HCT116 (cell line): Measurements from ENCODE around the gene ZNF552. TPM values are rescaled to one million over a fixed set of nuclear protein-coding genes. Genes with fewer than 3 reads are reported as not detected.
"Not testable (repeated sequence)": the region's sequence is repeated elsewhere in the genome, so short reads cannot be mapped to it uniquely, and the experiment has no call there.

Experiments used
- ATAC-seq: fragments of 200-7000 bp; cut with Tn5 transposase; 2 replicates; pipeline ENCODE4 v1.9.1; 2020; ENCODE audit warnings: mild to moderate bottlenecking, moderate library complexity
- BruUV-seq: library from RNA; stranded (reverse); fragments of 400-500 nt; replicated peaks from 2 replicates; lab custom pipeline; 2021; lab: Mats Ljungman, UMichigan
- CTCF ChIA-PET: fragments of 300-600 bp; sonication (Branson Sonifier 250); formaldehyde crosslinking; loops from one replicate; lab custom pipeline; 2021; ENCODE audit warnings: antibody characterized with exemption; lab: Charles Lee
- POLR2A ChIA-PET: fragments of 300-600, 350-600 bp; sonication (Branson Sonifier 250); formaldehyde crosslinking; loops from one replicate; lab custom pipeline; 2021; ENCODE audit warnings: antibody characterized with exemption; lab: Charles Lee
- RAD21 ChIA-PET, 2 experiments: fragments of 300-600 bp; sonication (Branson Sonifier 250); formaldehyde crosslinking; loops; one replicate each; lab custom pipeline; 2023; ENCODE audit warnings: low total read pairs in 2 of 2; ENCODE audit not compliant: uncharacterized antibody in 2 of 2, unreplicated experiment in 2 of 2, low non-redundant PET in 1 of 2; lab: Charles Lee
- DNase-seq: peaks from one replicate; pipeline ENCODE4 v3.0.0-alpha.2; 2010; ENCODE audit warnings: low read depth, low spot score
- H2AFZ ChIP-seq: fragments of 200-600 bp; shearing (Covaris generic), sonication (generic); 2 replicates; pipeline ENCODE4 v1.6.1; 2017; ENCODE audit warnings: low read depth, mixed run types, mixed read lengths, antibody characterized with exemption, low read length; ENCODE audit not compliant: poor library complexity, severe bottlenecking
- H3K27ac ChIP-seq: 2 replicates; pipeline ENCODE4 v1.5.1; 2012; ENCODE audit warnings: low read depth, low read length
- H3K27me3 ChIP-seq: fragments of 200-600 bp; sonication (generic); 2 replicates; pipeline ENCODE4 v1.6.1; 2016; ENCODE audit warnings: mixed run types, low read length, mixed read lengths; ENCODE audit not compliant: insufficient read depth
- H3K36me3 ChIP-seq, 2 experiments: fragments of 200-500 bp in 1 of 2; fragments of 200-600 bp in 1 of 2; sonication (Bioruptor generic) in 1 of 2; sonication (generic) in 1 of 2; 2 replicates each; pipeline versions ENCODE4 v1.5.1 to v1.6.1; 2014 to 2016; ENCODE audit warnings: low read length in 2 of 2, inconsistent platforms in 1 of 2, mixed read lengths in 1 of 2, mixed run types in 1 of 2; ENCODE audit not compliant: insufficient read depth in 2 of 2, control insufficient read depth in 1 of 2
- H3K4me1 ChIP-seq, 2 experiments: fragments of 200-600 bp in 1 of 2; sonication (generic) in 1 of 2; 2 replicates each; pipeline versions ENCODE4 v1.5.1 to v1.6.1; 2012 to 2017; ENCODE audit warnings: low read length in 2 of 2, inconsistent platforms in 1 of 2, mild to moderate bottlenecking in 1 of 2, mixed read lengths in 1 of 2, mixed run types in 1 of 2, moderate library complexity in 1 of 2; ENCODE audit not compliant: insufficient read depth in 2 of 2, control insufficient read depth in 1 of 2
- H3K4me2 ChIP-seq: fragments of 200-600 bp; sonication (generic); 2 replicates; pipeline ENCODE4 v1.6.1; 2017; ENCODE audit warnings: mixed run types, low read length, mixed read lengths
- H3K4me3 ChIP-seq, 2 experiments: fragments of 200-600 bp in 1 of 2; sonication (generic) in 1 of 2; replicated peaks in 1 of 2; 2 replicates each; pipeline ENCODE4 v1.5.1; 2011 to 2016; ENCODE audit warnings: low read length in 2 of 2, control low read depth in 1 of 2, low read depth in 1 of 2, mild to moderate bottlenecking in 1 of 2, mixed read lengths in 1 of 2, mixed run types in 1 of 2
- H3K79me2 ChIP-seq: fragments of 200-600 bp; sonication (generic); 2 replicates; pipeline ENCODE4 v1.6.1; 2017; ENCODE audit warnings: mild to moderate bottlenecking, mixed run types, low read length, moderate library complexity, mixed read lengths; ENCODE audit not compliant: insufficient read depth
- H3K9ac ChIP-seq: fragments of 200-600 bp; sonication (generic); 2 replicates; pipeline ENCODE4 v1.6.1; 2016; ENCODE audit warnings: low read length, mixed read lengths
- H3K9me2 ChIP-seq: fragments of 200-600 bp; sonication (generic), shearing (Covaris generic); 2 replicates; pipeline ENCODE4 v1.6.1; 2017; ENCODE audit warnings: mixed run types, mild to moderate bottlenecking, moderate library complexity; ENCODE audit not compliant: insufficient read depth
- H3K9me3 ChIP-seq, 2 experiments: fragments of 200-500 bp in 1 of 2; fragments of 200-600 bp in 1 of 2; sonication (Bioruptor generic) in 1 of 2; sonication (generic) in 1 of 2; 2 replicates each; pipeline ENCODE4 v1.6.1; 2014 to 2017; ENCODE audit warnings: low read length in 2 of 2, mixed read lengths in 2 of 2, inconsistent platforms in 1 of 2, low read depth in 1 of 2, mild to moderate bottlenecking in 1 of 2, mixed run types in 1 of 2, moderate library complexity in 1 of 2; ENCODE audit not compliant: control insufficient read depth in 1 of 2, insufficient read depth in 1 of 2
- H4K20me1 ChIP-seq: fragments of 200-600 bp; sonication (generic), shearing (Covaris generic); 2 replicates; pipeline ENCODE4 v1.6.1; 2017; ENCODE audit warnings: mixed run types, mild to moderate bottlenecking, moderate library complexity; ENCODE audit not compliant: insufficient read depth
- FOSL1 ChIP-seq: IDR thresholded peaks from 2 replicates; pipeline ENCODE4 v1.6.1; 2012; ENCODE audit warnings: low read depth
- JUND ChIP-seq: IDR thresholded peaks from 2 replicates; pipeline ENCODE4 v1.6.1; 2012
- REST ChIP-seq: IDR thresholded peaks from 2 replicates; pipeline ENCODE4 v1.6.1; 2012; ENCODE audit warnings: low read depth
- ZFX ChIP-seq: fragments of 450-650 bp; IDR thresholded peaks from 2 replicates; pipeline ENCODE4 v1.6.1; 2017
- ZNF274 ChIP-seq: fragments of 200-500 bp; sonication (Bioruptor generic); IDR thresholded peaks from 2 replicates; pipeline ENCODE4 v1.6.1; 2014; ENCODE audit warnings: mild to moderate bottlenecking, low read depth, low read length, inconsistent platforms
- intact Hi-C: fragments of 100-400 bp; cut with micrococcal nuclease; formaldehyde crosslinking; loops from 2 replicates; pipeline ENCODE4 v1.10.0; 2022
- total RNA-seq: library from RNA; stranded (reverse); gene quantifications from one replicate; pipeline ENCODE4 v1.2.1, GENCODE V29; 2021; ENCODE audit not compliant: unreplicated experiment

The ZNF552 gene
- total RNA-seq, 1 experiment from 2014 or later, result 7.1 TPM

GRCh38 chr19:57800696-57801095 is 14.0 kb downstream of the ZNF552 start (continued):
- TF ChIP-seq REST, result no peak
- TF ChIP-seq ZNF274, result no peak
- no peak for TF ChIP-seq ZFX
- TF ChIP-seq, all 23 proteins: peak for 0

DNA sequence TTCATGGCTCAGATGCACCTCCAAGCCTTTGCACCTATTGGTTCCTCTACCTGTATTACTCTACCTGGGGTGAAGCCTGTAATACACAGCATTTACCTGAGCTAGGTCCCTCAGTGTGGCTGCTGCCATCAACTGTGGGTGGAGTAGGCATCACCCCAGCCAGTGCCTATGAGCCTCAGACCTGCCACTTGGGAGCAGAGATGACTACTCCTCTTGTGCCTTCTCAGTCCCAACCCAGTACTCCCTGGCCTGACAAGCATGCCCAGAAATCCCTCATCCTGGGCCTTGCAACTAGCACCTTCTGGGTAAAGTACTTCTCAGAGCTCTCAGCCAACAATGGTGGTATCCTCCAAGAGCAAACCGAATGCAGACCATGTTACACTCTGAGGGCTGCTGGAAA is 18.1 kb downstream of the ZNF552 start:
- H3K27me3 ChIP-seq, H2AFZ ChIP-seq, H4K20me1 ChIP-seq, H3K27ac ChIP-seq, H3K36me3 ChIP-seq, H3K4me1 ChIP-seq, H3K9me3 ChIP-seq, BruUV-seq, RAD21 ChIA-PET, DNase-seq, H3K4me3 ChIP-seq, CTCF ChIA-PET, intact Hi-C loops, ATAC-seq, H3K9me2 ChIP-seq, H3K9ac ChIP-seq, H3K4me2 ChIP-seq, POLR2A ChIA-PET, H3K79me2 ChIP-seq: not testable (repeated sequence)

DNA sequence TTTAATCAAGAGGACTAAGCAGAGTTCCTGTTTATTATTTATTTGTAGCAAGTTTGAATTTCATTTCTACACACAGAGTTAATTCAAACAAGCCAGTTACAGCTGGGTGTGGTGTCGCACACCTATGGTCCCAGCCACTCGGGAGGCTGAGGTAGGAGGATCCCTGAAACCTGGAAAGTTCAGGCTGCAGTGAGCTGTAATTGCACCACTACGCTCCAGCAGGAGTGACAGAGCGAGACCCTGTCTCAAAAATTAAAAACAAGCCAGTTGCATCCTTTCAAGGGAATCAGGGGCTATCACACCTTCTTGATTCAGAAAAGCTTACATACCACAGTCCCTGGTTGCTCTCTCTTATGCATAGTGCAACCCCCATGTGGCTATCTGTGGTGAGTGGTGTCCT is 25.4 kb downstream of the ZNF552 start:
- POLR2A ChIA-PET, result no interaction called here
- Histone ChIP-seq H3K4me3 (no peak overlapping the region), H3K27ac (no peak overlapping the region), H3K27me3 (no peaks in the 10 kb centered on the region), H2AFZ (no peak overlapping the region), H3K9me3 (peaks cover 0 to 9% of the 10 kb centered on the region in 2 experiments; a peak in 1 of 4 replicates), H4K20me1 (no peaks in the 10 kb centered on the region), H3K9ac (no peak overlapping the region), H3K9me2 (no peaks in the 10 kb centered on the region), H3K4me2 (no peak overlapping the region), H3K36me3 (peaks cover 0 to 8% of the 10 kb centered on the region in 2 experiments; a peak in 1 of 4 replicates), H3K4me1 (no peaks in the 10 kb centered on the region), H3K79me2 (no peaks in the 10 kb centered on the region)
- no TSS peak for BruUV-seq
- ATAC-seq (no peak), DNase-seq (no peak)
- CTCF ChIA-PET, result no interaction called here
- intact Hi-C loops, result no loop called here
- TF ChIP-seq REST (no peak), FOSL1 (no peak), JUND (no peak)
- RAD21 ChIA-PET, result no interaction called here
